HCT116 (cell line): ENCODE data around the gene ZFHX3. TPM values are rescaled to one million over a fixed set of nuclear protein-coding genes. Genes with fewer than 3 reads are reported as not detected.

ENCODE experiments used
- ATAC-seq: fragments of 200-7000 bp; cut with Tn5 transposase; 2 replicates; pipeline ENCODE4 v1.9.1; 2020; ENCODE audit warnings: mild to moderate bottlenecking, moderate library complexity
- BruUV-seq: library from RNA; stranded (reverse); fragments of 400-500 nt; replicated peaks from 2 replicates; lab custom pipeline; 2021; lab: Mats Ljungman, UMichigan
- CTCF ChIA-PET: fragments of 300-600 bp; sonication (Branson Sonifier 250); formaldehyde crosslinking; loops from one replicate; lab custom pipeline; 2021; ENCODE audit warnings: antibody characterized with exemption; lab: Charles Lee
- POLR2A ChIA-PET: fragments of 300-600, 350-600 bp; sonication (Branson Sonifier 250); formaldehyde crosslinking; loops from one replicate; lab custom pipeline; 2021; ENCODE audit warnings: antibody characterized with exemption; lab: Charles Lee
- RAD21 ChIA-PET, 2 experiments: fragments of 300-600 bp; sonication (Branson Sonifier 250); formaldehyde crosslinking; loops; one replicate each; lab custom pipeline; 2023; ENCODE audit warnings: low total read pairs in 2 of 2; ENCODE audit not compliant: uncharacterized antibody in 2 of 2, unreplicated experiment in 2 of 2, low non-redundant PET in 1 of 2; lab: Charles Lee
- DNase-seq: peaks from one replicate; pipeline ENCODE4 v3.0.0-alpha.2; 2010; ENCODE audit warnings: low read depth, low spot score
- H2AFZ ChIP-seq: fragments of 200-600 bp; shearing (Covaris generic), sonication (generic); 2 replicates; pipeline ENCODE4 v1.6.1; 2017; ENCODE audit warnings: low read depth, mixed run types, mixed read lengths, antibody characterized with exemption, low read length; ENCODE audit not compliant: poor library complexity, severe bottlenecking
- H3K27ac ChIP-seq: 2 replicates; pipeline ENCODE4 v1.5.1; 2012; ENCODE audit warnings: low read depth, low read length
- H3K27me3 ChIP-seq: fragments of 200-600 bp; sonication (generic); 2 replicates; pipeline ENCODE4 v1.6.1; 2016; ENCODE audit warnings: mixed run types, low read length, mixed read lengths; ENCODE audit not compliant: insufficient read depth
- H3K36me3 ChIP-seq, 2 experiments: fragments of 200-500 bp in 1 of 2; fragments of 200-600 bp in 1 of 2; sonication (Bioruptor generic) in 1 of 2; sonication (generic) in 1 of 2; 2 replicates each; pipeline versions ENCODE4 v1.5.1 to v1.6.1; 2014 to 2016; ENCODE audit warnings: low read length in 2 of 2, inconsistent platforms in 1 of 2, mixed read lengths in 1 of 2, mixed run types in 1 of 2; ENCODE audit not compliant: insufficient read depth in 2 of 2, control insufficient read depth in 1 of 2
- H3K4me1 ChIP-seq, 2 experiments: fragments of 200-600 bp in 1 of 2; sonication (generic) in 1 of 2; 2 replicates each; pipeline versions ENCODE4 v1.5.1 to v1.6.1; 2012 to 2017; ENCODE audit warnings: low read length in 2 of 2, inconsistent platforms in 1 of 2, mild to moderate bottlenecking in 1 of 2, mixed read lengths in 1 of 2, mixed run types in 1 of 2, moderate library complexity in 1 of 2; ENCODE audit not compliant: insufficient read depth in 2 of 2, control insufficient read depth in 1 of 2
- H3K4me2 ChIP-seq: fragments of 200-600 bp; sonication (generic); 2 replicates; pipeline ENCODE4 v1.6.1; 2017; ENCODE audit warnings: mixed run types, low read length, mixed read lengths
- H3K4me3 ChIP-seq, 2 experiments: fragments of 200-600 bp in 1 of 2; sonication (generic) in 1 of 2; replicated peaks in 1 of 2; 2 replicates each; pipeline ENCODE4 v1.5.1; 2011 to 2016; ENCODE audit warnings: low read length in 2 of 2, control low read depth in 1 of 2, low read depth in 1 of 2, mild to moderate bottlenecking in 1 of 2, mixed read lengths in 1 of 2, mixed run types in 1 of 2
- H3K79me2 ChIP-seq: fragments of 200-600 bp; sonication (generic); 2 replicates; pipeline ENCODE4 v1.6.1; 2017; ENCODE audit warnings: mild to moderate bottlenecking, mixed run types, low read length, moderate library complexity, mixed read lengths; ENCODE audit not compliant: insufficient read depth
- H3K9ac ChIP-seq: fragments of 200-600 bp; sonication (generic); 2 replicates; pipeline ENCODE4 v1.6.1; 2016; ENCODE audit warnings: low read length, mixed read lengths
- H3K9me2 ChIP-seq: fragments of 200-600 bp; sonication (generic), shearing (Covaris generic); 2 replicates; pipeline ENCODE4 v1.6.1; 2017; ENCODE audit warnings: mixed run types, mild to moderate bottlenecking, moderate library complexity; ENCODE audit not compliant: insufficient read depth
- H3K9me3 ChIP-seq, 2 experiments: fragments of 200-500 bp in 1 of 2; fragments of 200-600 bp in 1 of 2; sonication (Bioruptor generic) in 1 of 2; sonication (generic) in 1 of 2; 2 replicates each; pipeline ENCODE4 v1.6.1; 2014 to 2017; ENCODE audit warnings: low read length in 2 of 2, mixed read lengths in 2 of 2, inconsistent platforms in 1 of 2, low read depth in 1 of 2, mild to moderate bottlenecking in 1 of 2, mixed run types in 1 of 2, moderate library complexity in 1 of 2; ENCODE audit not compliant: control insufficient read depth in 1 of 2, insufficient read depth in 1 of 2
- H4K20me1 ChIP-seq: fragments of 200-600 bp; sonication (generic), shearing (Covaris generic); 2 replicates; pipeline ENCODE4 v1.6.1; 2017; ENCODE audit warnings: mixed run types, mild to moderate bottlenecking, moderate library complexity; ENCODE audit not compliant: insufficient read depth
- CEBPB ChIP-seq: IDR thresholded peaks from 2 replicates; pipeline ENCODE4 v1.6.1; 2012; ENCODE audit warnings: low read depth
- EZH2phosphoT487 ChIP-seq: fragments of 200-600 bp; IDR thresholded peaks from 2 replicates; pipeline ENCODE4 v1.6.1; 2018; ENCODE audit warnings: antibody characterized with exemption, borderline replicate concordance
- ZNF274 ChIP-seq: fragments of 200-500 bp; sonication (Bioruptor generic); IDR thresholded peaks from 2 replicates; pipeline ENCODE4 v1.6.1; 2014; ENCODE audit warnings: mild to moderate bottlenecking, low read depth, low read length, inconsistent platforms
- intact Hi-C: fragments of 100-400 bp; cut with micrococcal nuclease; formaldehyde crosslinking; loops from 2 replicates; pipeline ENCODE4 v1.10.0; 2022
- total RNA-seq: library from RNA; stranded (reverse); gene quantifications from one replicate; pipeline ENCODE4 v1.2.1, GENCODE V29; 2021; ENCODE audit not compliant: unreplicated experiment

Gene ZFHX3
- total RNA-seq, 1 experiment from 2014 or later = 6.3 TPM

GRCh38 chr16:72937916-72938794, 109.8 kb downstream of the ZFHX3 start:
- no TSS peak for BruUV-seq
- Histone ChIP-seq H4K20me1 (no peaks in the 10 kb centered on the region), H3K4me3 (no peak overlapping the region), H3K27ac (no peak overlapping the region), H3K79me2 (peaks cover 6% of the 10 kb centered on the region; the same call in 1 of the 2 replicates), H2AFZ (no peak overlapping the region), H3K4me1 (peaks cover 3 to 26% of the 10 kb centered on the region in 2 experiments; a peak in 3 of 4 replicates), H3K9me2 (no peaks in the 10 kb centered on the region), H3K9ac (no peak overlapping the region), H3K9me3 (no peaks in the 10 kb centered on the region)
- ChIA-PET RAD21 (interaction anchor here in 1 of 2 experiments (0.6 kb wide), 1 partner anchor 120 kb away, joined by 3 read pairs; no protein-coding TSS in a partner anchor), CTCF (no interaction called here)
- intact Hi-C loops = no loop called here
- ATAC-seq = no peak
- no peak for TF ChIP-seq EZH2phosphoT487
- TF ChIP-seq, all 23 proteins: peak for 0
- H3K36me3 ChIP-seq = no peaks in the 10 kb centered on the region
- POLR2A ChIA-PET = no interaction called here
- H3K4me2 ChIP-seq = peak overlapping the region; percentile 31; the same call in 1 of the 2 replicates
- DNase-seq = no peak
- no peaks in the 10 kb centered on the region for H3K27me3 ChIP-seq

GRCh38 chr16:72937360-72937759, 110.6 kb downstream of the ZFHX3 start:
- Histone ChIP-seq H3K9ac (no peak overlapping the region), H3K4me2 (no peak overlapping the region), H3K4me1 (peaks cover 3 to 26% of the 10 kb centered on the region in 2 experiments; a peak in 3 of 4 replicates), H3K79me2 (peaks cover 4% of the 10 kb centered on the region; the same call in 1 of the 2 replicates), H3K27me3 (no peaks in the 10 kb centered on the region), H3K36me3 (no peaks in the 10 kb centered on the region), H3K9me2 (no peaks in the 10 kb centered on the region), H3K4me3 (no peak overlapping the region), H3K27ac (no peak overlapping the region), H4K20me1 (no peaks in the 10 kb centered on the region), H3K9me3 (no peaks in the 10 kb centered on the region), H2AFZ (no peak overlapping the region)
- TF ChIP-seq EZH2phosphoT487 = no peak
- no peak for TF ChIP-seq ZNF274
- TF ChIP-seq CEBPB = no peak
- RAD21 ChIA-PET = no interaction called here
- CTCF ChIA-PET = no interaction called here
- intact Hi-C loops = no loop called here
- ATAC-seq (peak; percentile 44; the same call in 1 of the 2 replicates), DNase-seq (no peak)
- BruUV-seq = no TSS peak
- POLR2A ChIA-PET = no interaction called here
